DOHH2 (cell line): Measurements from ENCODE around the gene LRRC7.

ENCODE experiments used
- H3F3A ChIP-seq: fragments of 200-600 bp; sonication (generic), shearing (Covaris generic); 2 replicates; pipeline ENCODE4 v1.6.0; 2016; ENCODE audit warnings: antibody characterized with exemption, mild to moderate bottlenecking; ENCODE audit not compliant: control insufficient read depth, insufficient read depth
- H3K27ac ChIP-seq: fragments of 200-600 bp; sonication (generic); 2 replicates; pipeline ENCODE4 v1.5.1; 2014; ENCODE audit warnings: low read depth, mild to moderate bottlenecking, low read length, moderate library complexity
- H3K27me3 ChIP-seq: fragments of 200-600 bp; sonication (generic); 2 replicates; pipeline ENCODE4 v1.6.1; 2014; ENCODE audit warnings: mild to moderate bottlenecking, low read length, mixed read lengths; ENCODE audit not compliant: control insufficient read depth
- H3K36me3 ChIP-seq: fragments of 200-600 bp; sonication (generic); 2 replicates; pipeline ENCODE4 v1.6.1; 2014; ENCODE audit warnings: mild to moderate bottlenecking, low read length, moderate library complexity, mixed read lengths; ENCODE audit not compliant: control insufficient read depth
- H3K4me1 ChIP-seq: fragments of 200-600 bp; sonication (generic); 2 replicates; pipeline ENCODE4 v1.6.1; 2014; ENCODE audit warnings: mild to moderate bottlenecking, low read length, mixed read lengths; ENCODE audit not compliant: control insufficient read depth
- H3K4me2 ChIP-seq: fragments of 200-600 bp; sonication (generic); 2 replicates; pipeline ENCODE4 v1.6.0; 2014; ENCODE audit warnings: mild to moderate bottlenecking, low read length, moderate library complexity
- H3K4me3 ChIP-seq: fragments of 200-600 bp; sonication (generic); 2 replicates; pipeline ENCODE4 v1.5.1; 2014; ENCODE audit warnings: mild to moderate bottlenecking, low read length, mixed read lengths
- H3K79me2 ChIP-seq: fragments of 200-600 bp; sonication (generic); 2 replicates; pipeline ENCODE4 v1.6.1; 2014; ENCODE audit warnings: mild to moderate bottlenecking, low read length, mixed read lengths; ENCODE audit not compliant: control insufficient read depth
- H3K9me2 ChIP-seq: fragments of 200-600 bp; sonication (generic); replicated peaks from 2 replicates; pipeline ENCODE4 v1.6.1; 2014; ENCODE audit warnings: mild to moderate bottlenecking, low read length, mixed read lengths; ENCODE audit not compliant: control insufficient read depth
- H3K9me3 ChIP-seq: fragments of 200-600 bp; sonication (generic); 2 replicates; pipeline ENCODE4 v1.6.1; 2014; ENCODE audit warnings: antibody characterized with exemption, low read length, mixed read lengths; ENCODE audit not compliant: control insufficient read depth, insufficient read depth
- H4K20me1 ChIP-seq: fragments of 200-600 bp; sonication (generic); 2 replicates; pipeline ENCODE4 v1.6.0; 2014; ENCODE audit warnings: low read depth, mild to moderate bottlenecking, antibody characterized with exemption, low read length, moderate library complexity; ENCODE audit not compliant: control insufficient read depth, insufficient read depth
- EZH2phosphoT487 ChIP-seq: fragments of 200-600 bp; sonication (generic); IDR thresholded peaks from 2 replicates; pipeline ENCODE4 v1.6.1; 2017; ENCODE audit warnings: borderline replicate concordance, mild to moderate bottlenecking, antibody characterized with exemption, low read length, moderate library complexity, mixed read lengths
- TF ChIP-seq, protein P1 (sequence below): fragments of 200-600 bp; sonication (generic); IDR thresholded peaks from one replicate; pipeline ENCODE4 v1.5.1; 2014; ENCODE audit warnings: antibody characterized with exemption, mild to moderate bottlenecking, low read depth, low read length; ENCODE audit not compliant: poor library complexity, severe bottlenecking

Gene LRRC7

DNA sequence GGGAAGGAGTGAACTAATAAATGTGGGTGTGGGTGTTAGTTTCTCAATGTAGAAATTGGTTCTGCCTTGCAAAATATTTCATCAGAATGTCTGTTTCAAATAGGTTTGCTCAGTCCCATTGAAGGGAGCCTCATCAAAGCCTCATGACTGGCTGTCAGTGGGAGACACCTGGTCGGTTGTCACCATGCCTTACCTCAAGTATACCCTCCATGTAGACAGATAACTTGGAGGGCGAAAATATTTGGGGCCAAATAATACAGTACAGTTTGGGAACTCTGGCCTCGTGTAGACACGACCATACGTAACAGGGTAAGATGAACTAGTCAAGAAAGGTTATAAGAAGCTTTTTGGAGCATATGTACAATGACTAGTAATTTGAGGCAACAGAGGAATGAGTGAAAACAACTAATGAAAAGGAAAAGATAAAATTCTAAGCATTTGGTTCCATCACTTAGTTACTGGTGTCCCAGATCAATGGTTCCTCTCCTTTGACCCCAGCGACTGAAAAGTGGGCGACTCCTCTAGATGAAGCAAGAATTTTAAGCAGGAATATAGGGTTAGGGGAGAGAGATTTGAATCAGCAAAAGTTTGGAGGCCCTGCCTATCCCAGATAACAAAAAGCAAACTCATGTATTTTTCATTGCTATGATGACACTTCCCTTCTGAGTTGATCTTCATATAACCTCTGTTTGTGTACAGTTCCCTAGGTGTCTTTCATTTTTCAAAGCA is 473.8 kb downstream of the LRRC7 start:
- no peaks in the 10 kb centered on the region for H3K9me2 ChIP-seq
- no peaks in the 10 kb centered on the region for H3K9me3 ChIP-seq
- peaks cover 5% of the 10 kb centered on the region; the same call in 1 of the 2 replicates for H3K27me3 ChIP-seq
- no peak for TF ChIP-seq EZH2phosphoT487
- TF ChIP-seq, protein P1, sequence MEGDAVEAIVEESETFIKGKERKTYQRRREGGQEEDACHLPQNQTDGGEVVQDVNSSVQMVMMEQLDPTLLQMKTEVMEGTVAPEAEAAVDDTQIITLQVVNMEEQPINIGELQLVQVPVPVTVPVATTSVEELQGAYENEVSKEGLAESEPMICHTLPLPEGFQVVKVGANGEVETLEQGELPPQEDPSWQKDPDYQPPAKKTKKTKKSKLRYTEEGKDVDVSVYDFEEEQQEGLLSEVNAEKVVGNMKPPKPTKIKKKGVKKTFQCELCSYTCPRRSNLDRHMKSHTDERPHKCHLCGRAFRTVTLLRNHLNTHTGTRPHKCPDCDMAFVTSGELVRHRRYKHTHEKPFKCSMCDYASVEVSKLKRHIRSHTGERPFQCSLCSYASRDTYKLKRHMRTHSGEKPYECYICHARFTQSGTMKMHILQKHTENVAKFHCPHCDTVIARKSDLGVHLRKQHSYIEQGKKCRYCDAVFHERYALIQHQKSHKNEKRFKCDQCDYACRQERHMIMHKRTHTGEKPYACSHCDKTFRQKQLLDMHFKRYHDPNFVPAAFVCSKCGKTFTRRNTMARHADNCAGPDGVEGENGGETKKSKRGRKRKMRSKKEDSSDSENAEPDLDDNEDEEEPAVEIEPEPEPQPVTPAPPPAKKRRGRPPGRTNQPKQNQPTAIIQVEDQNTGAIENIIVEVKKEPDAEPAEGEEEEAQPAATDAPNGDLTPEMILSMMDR = no peak
- no peaks in the 10 kb centered on the region for H3K4me1 ChIP-seq
- H3K4me2 ChIP-seq = no peak overlapping the region
- no peaks in the 10 kb centered on the region for H3K79me2 ChIP-seq
- no peak overlapping the region for H3K4me3 ChIP-seq
- no peaks in the 10 kb centered on the region for H4K20me1 ChIP-seq
- no peaks in the 10 kb centered on the region for H3F3A ChIP-seq
- no peaks in the 10 kb centered on the region for H3K36me3 ChIP-seq
- no peak overlapping the region for H3K27ac ChIP-seq

DNA sequence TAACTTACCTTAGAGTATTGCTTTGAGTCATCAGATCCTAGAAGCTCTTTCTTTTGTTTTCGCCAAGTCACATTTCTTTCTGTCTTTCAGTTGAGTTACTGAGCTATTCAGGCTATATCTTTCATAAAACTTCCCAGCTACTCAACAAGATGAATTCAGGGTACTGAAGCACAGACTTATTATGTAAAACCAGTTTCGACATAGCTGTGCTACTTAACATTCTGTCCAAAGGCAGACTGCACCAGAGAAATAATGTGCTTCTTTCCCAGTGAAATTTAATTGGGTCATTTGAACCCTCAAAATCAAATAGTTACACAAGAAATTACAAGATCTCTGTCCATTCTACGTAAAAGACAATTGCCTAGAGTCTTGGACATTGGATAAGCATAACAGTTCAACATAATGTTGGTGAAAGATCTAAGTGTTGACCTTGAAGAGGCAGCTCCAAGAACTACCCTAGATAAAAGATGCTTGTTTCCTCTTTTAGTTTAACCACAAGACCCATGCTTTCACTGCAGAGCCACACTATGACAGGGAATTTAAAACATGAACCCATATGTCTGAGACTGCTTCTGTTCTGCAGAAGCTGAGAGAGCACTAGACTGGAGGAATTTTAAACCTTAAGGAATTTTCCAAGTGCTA is 474.5 kb downstream of the LRRC7 start:
- Histone ChIP-seq H3K4me1 (no peaks in the 10 kb centered on the region), H3K27ac (no peak overlapping the region), H3K79me2 (no peaks in the 10 kb centered on the region), H3K36me3 (no peaks in the 10 kb centered on the region), H3F3A (no peaks in the 10 kb centered on the region), H3K9me3 (no peaks in the 10 kb centered on the region), H3K4me3 (no peak overlapping the region), H4K20me1 (no peaks in the 10 kb centered on the region), H3K9me2 (no peaks in the 10 kb centered on the region), H3K4me2 (no peak overlapping the region), H3K27me3 (peaks cover 5% of the 10 kb centered on the region; the same call in 1 of the 2 replicates)
- TF ChIP-seq, protein P1 = no peak
- TF ChIP-seq EZH2phosphoT487 = no peak

DNA sequence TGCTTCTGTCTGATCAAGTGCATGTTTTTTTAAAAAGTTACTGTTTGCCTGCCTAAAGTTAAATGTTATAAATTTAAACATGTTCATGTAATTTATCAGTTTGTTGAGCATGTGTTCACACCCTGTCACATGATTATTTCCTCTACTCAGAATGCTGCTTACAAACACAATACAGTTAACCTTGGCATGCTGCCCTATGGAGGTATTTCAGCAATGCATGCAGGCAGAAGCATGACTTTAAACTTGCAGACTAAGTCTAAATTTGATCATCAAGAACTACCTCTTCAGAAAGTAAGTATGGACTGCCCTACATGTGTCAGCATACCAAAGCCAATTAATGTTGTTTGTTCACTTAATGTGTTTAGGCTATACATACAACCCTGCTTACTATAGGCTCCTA is 476.1 kb downstream of the LRRC7 start:
- H3K9me2 ChIP-seq = no peaks in the 10 kb centered on the region
- no peaks in the 10 kb centered on the region for H4K20me1 ChIP-seq
- no peaks in the 10 kb centered on the region for H3K36me3 ChIP-seq
- H3K4me3 ChIP-seq = no peak overlapping the region
- TF ChIP-seq, protein P1 = no peak
- TF ChIP-seq EZH2phosphoT487 = no peak
- H3K4me1 ChIP-seq = no peaks in the 10 kb centered on the region
- no peaks in the 10 kb centered on the region for H3K9me3 ChIP-seq
- no peak overlapping the region for H3K27ac ChIP-seq
- H3K4me2 ChIP-seq = no peak overlapping the region
- peaks cover 5% of the 10 kb centered on the region; the same call in 1 of the 2 replicates for H3K27me3 ChIP-seq
- H3F3A ChIP-seq = no peaks in the 10 kb centered on the region
- H3K79me2 ChIP-seq = no peaks in the 10 kb centered on the region
